ENCODE results near the gene REXO1.
"Not testable (repeated sequence)": the region's sequence is repeated elsewhere in the genome, so short reads cannot be mapped to it uniquely, and the experiment has no call there.

DNA sequence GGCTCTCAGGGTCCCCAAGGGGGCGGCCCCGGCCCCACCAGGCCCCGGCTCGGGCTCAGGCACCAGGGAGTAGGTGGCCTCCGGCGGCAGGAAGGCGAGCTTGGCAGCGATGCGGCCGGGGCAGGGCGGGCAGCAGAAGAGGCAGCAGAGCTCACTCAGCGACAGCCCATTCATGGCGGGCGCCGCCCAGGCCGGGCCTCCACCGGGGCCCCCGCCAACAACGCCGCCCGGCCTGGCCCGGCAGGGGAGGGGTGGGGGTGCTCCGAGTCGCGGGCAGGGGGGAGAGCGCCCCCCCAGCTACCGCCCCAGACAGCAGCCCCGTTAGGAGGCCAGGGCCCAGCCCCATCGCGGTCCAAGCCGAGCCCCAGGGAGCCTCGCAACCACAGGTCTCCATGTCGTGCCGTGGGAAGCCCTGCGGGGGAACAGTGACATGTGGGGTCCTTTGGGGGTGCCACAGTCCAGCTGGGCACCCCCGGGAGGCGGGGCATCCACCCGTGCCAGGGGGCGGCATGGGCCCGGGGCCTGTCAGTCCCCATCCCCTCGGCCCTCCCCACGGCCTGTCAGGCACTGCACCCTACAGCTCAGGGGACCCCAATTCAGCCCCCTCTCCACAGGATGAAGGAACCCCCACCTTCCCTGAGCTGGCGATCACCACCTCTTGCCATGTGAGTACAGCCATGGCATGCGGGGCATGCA is 33.3 kb upstream of the REXO1 start:
- TF ChIP-seq, protein P1, sequence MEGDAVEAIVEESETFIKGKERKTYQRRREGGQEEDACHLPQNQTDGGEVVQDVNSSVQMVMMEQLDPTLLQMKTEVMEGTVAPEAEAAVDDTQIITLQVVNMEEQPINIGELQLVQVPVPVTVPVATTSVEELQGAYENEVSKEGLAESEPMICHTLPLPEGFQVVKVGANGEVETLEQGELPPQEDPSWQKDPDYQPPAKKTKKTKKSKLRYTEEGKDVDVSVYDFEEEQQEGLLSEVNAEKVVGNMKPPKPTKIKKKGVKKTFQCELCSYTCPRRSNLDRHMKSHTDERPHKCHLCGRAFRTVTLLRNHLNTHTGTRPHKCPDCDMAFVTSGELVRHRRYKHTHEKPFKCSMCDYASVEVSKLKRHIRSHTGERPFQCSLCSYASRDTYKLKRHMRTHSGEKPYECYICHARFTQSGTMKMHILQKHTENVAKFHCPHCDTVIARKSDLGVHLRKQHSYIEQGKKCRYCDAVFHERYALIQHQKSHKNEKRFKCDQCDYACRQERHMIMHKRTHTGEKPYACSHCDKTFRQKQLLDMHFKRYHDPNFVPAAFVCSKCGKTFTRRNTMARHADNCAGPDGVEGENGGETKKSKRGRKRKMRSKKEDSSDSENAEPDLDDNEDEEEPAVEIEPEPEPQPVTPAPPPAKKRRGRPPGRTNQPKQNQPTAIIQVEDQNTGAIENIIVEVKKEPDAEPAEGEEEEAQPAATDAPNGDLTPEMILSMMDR (IDR thresholded peaks at IDR 0.05): not testable (repeated sequence)
- not testable (repeated sequence) for TF ChIP-seq POLR2A (IDR thresholded peaks at IDR 0.05; ENCODE audit: low read depth); EP300 (IDR thresholded peaks at IDR 0.05); POLR2AphosphoS5 (IDR thresholded peaks at IDR 0.05)
